ENCODE results near the gene PCED1B.

The PCED1B gene

DNA sequence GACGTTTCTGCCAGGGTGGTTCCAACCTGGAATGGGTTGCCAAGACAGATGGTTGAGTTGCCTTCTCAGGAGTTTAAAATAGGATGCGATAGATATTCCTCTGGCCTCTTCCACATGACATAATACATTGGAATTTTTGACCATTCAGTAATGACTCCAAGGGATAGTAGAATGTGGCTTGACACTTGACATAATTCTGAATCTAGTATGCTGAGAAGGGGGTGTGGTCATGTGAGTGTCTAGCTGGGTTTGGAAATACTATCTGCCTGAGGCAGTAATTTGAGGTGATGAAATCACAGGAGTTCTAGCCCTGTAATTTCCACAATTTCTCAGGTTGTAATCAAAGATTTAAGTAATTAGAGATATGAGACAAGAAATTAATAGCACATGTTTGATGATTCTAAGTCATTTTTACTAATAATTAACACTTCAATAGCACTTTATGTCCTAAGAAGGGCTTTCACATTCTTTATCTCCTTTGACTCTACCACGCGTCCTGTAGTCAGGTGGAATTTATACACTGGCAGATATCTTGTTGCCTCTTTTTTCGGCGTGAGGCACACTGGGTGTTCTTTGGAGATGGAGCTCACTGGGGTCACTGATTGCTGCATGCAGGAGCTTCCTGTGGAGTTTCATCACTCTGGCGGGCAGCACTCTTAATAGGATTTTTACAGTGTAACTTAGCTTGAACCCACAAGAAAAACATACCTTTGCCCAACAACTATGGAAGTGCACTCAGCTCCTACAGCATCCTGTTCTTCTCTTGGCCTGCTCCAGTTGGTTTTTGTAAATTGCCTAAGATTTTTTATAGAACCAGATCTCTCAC, 3.6 kb downstream of the PCED1B start:
- TF ChIP-seq, protein P1, sequence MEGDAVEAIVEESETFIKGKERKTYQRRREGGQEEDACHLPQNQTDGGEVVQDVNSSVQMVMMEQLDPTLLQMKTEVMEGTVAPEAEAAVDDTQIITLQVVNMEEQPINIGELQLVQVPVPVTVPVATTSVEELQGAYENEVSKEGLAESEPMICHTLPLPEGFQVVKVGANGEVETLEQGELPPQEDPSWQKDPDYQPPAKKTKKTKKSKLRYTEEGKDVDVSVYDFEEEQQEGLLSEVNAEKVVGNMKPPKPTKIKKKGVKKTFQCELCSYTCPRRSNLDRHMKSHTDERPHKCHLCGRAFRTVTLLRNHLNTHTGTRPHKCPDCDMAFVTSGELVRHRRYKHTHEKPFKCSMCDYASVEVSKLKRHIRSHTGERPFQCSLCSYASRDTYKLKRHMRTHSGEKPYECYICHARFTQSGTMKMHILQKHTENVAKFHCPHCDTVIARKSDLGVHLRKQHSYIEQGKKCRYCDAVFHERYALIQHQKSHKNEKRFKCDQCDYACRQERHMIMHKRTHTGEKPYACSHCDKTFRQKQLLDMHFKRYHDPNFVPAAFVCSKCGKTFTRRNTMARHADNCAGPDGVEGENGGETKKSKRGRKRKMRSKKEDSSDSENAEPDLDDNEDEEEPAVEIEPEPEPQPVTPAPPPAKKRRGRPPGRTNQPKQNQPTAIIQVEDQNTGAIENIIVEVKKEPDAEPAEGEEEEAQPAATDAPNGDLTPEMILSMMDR (IDR thresholded peaks at IDR 0.05), result no peak
- Mint-ChIP-seq H3K4me1 (peaks cover 40% of the 10 kb centered on the region), H3K27ac (no peak overlapping the region), H3K36me3 (ENCODE audit: low read depth) (no peaks in the 10 kb centered on the region), H3K4me3 (no peak overlapping the region), H3K27me3 (ENCODE audit: low read depth, poor library complexity) (peaks cover 38% of the 10 kb centered on the region), H3K9me3 (no peaks in the 10 kb centered on the region)
- no peak for DNase-seq

DNA sequence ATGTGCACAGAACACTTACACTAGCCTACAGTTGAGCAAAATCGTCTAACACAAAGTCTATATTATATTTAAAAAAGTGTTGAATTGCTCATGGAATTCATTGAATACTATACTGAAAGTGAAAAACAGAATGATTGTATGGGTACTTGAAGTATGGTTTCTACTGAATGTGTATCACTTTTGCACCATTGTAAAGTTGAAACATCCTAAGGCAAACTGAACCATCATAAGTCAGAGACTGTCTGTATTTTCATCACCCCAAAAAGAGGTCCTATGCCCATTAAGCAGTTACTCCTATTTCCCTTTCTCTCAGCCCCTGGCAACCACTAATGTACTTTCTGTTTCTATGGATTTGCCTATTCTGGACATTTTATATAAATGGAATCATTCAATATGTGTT, 4.8 kb downstream of the PCED1B start:
- H3K4me3 Mint-ChIP-seq, result no peak overlapping the region
- no peak overlapping the region for H3K27ac Mint-ChIP-seq
- H3K27me3 Mint-ChIP-seq (ENCODE audit: low read depth, poor library complexity), result peaks cover 26% of the 10 kb centered on the region
- DNase-seq, result no peak
- H3K9me3 Mint-ChIP-seq, result no peaks in the 10 kb centered on the region
- TF ChIP-seq, protein P1 (IDR thresholded peaks at IDR 0.05), result no peak
- H3K4me1 Mint-ChIP-seq, result peaks cover 38% of the 10 kb centered on the region
- H3K36me3 Mint-ChIP-seq (ENCODE audit: low read depth), result no peaks in the 10 kb centered on the region

DNA sequence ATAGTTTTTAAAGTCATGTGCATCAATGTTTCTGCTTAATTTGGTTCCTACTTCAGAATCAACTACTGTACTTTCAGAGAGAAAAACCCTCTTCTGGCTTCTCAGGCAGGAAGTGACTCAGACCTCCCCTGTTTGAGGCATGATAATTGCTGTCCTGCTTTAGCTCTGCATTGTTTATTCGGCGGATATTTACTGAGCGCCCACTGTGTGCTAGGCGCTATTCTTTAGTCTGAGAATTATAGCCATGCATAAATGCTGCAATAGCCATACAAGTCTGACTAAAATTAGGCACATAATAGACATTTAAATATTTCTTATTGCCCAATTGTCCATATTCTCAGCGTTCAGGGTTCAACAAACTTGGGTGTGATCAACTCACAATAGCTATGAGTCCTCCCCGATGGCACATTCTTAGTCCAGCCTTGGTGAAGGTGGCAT, 6.4 kb downstream of the PCED1B start:
- H3K9me3 Mint-ChIP-seq, result no peaks in the 10 kb centered on the region
- H3K27me3 Mint-ChIP-seq (ENCODE audit: low read depth, poor library complexity), result peaks cover 14% of the 10 kb centered on the region
- H3K4me1 Mint-ChIP-seq, result peaks cover 27% of the 10 kb centered on the region
- no peak overlapping the region for H3K4me3 Mint-ChIP-seq
- TF ChIP-seq, protein P1 (IDR thresholded peaks at IDR 0.05), result no peak
- H3K27ac Mint-ChIP-seq, result no peak overlapping the region
- no peak for DNase-seq
- no peaks in the 10 kb centered on the region for H3K36me3 Mint-ChIP-seq (ENCODE audit: low read depth)

DNA sequence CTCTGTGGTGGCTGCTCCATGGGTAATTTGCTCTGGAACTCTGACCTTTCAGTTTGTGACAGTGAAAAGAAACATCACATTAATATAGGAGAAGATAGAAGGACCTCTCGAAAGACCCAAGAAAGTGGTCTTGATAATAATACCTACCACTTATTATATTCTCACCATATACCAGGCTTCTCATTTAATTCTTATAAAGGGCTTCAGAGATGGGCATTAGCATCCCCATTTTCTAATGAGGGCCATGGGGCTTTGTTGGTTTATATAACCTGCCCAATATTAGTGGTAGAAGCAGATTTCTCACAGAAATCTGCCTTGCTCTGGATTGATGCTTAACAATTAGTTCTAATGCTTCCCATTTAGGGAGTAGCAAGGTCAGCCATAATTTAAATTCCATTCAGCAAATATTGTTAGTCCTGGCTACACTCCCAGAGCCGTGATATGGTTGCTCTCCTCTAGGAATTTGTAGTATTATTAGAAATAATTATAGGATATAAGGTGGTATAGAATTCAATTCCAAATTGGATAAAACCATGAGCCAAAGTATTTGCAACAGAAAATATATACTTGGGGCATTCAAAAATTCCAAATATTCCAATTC, 7.8 kb downstream of the PCED1B start:
- DNase-seq, result no peak
- Mint-ChIP-seq H3K4me1 (peaks cover 26% of the 10 kb centered on the region), H3K27ac (no peak overlapping the region), H3K27me3 (ENCODE audit: low read depth, poor library complexity) (peaks cover 6% of the 10 kb centered on the region), H3K9me3 (no peaks in the 10 kb centered on the region), H3K4me3 (no peak overlapping the region), H3K36me3 (ENCODE audit: low read depth) (no peaks in the 10 kb centered on the region)
- TF ChIP-seq, protein P1 (IDR thresholded peaks at IDR 0.05), result no peak

DNA sequence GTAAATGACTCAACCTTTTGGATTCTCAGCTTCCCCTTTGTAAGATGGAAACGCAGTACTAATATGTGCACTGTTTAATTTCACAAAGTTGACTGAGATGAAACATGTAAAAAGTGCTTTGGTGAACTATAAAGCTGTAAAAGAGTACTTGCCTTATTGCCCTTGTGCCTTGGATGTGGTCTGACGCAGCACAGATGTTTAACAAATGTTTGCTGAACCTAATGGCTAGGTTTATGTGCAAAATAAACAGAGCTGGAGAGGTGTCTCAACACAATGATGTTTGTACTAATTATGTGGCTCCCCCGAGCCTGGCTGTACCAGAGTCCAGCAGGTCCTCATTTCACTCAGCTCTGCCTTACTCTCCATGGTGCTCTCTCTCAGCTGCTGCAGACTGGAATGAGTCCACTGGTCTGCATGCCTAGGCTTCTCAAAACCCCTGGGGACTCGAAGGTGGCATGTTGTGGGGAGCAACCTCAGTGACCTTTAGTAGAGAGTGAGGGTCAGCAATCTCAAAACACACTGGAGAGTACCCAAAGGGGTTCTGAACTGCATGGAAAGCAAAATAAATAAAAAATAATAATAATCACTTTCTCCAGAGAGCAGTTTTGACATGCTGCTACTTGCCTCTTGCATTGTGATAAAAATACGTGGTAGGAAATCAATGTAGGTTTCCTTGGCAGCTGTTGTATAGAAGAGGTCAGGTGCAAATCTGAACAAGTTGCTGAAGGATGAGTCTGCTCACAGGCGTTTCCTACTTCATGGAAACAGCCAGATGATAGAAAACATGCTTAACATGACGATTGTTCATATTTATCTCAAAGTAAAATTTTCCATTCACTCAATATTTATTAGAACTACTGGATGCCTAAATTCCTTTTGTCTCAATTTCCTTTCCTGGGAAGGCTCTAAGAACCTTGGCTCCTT, 8.9 kb downstream of the PCED1B start:
- Mint-ChIP-seq H3K4me3 (no peak overlapping the region), H3K4me1 (peaks cover 26% of the 10 kb centered on the region), H3K27me3 (ENCODE audit: low read depth, poor library complexity) (peaks cover 6% of the 10 kb centered on the region), H3K27ac (no peak overlapping the region), H3K9me3 (no peaks in the 10 kb centered on the region), H3K36me3 (ENCODE audit: low read depth) (no peaks in the 10 kb centered on the region)
- TF ChIP-seq, protein P1 (IDR thresholded peaks at IDR 0.05), result no peak
- DNase-seq, result no peak

Data from nephron progenitor cell (in vitro differentiated cells).